Activated T-cell treated with anti-CD3 and anti-CD28 coated beads, Interleukin-2, amount 50 U/mL, for 72 hours (primary cell): ENCODE results near the gene YJEFN3. TPM values are rescaled to one million over a fixed set of nuclear protein-coding genes. Genes with fewer than 3 reads are reported as not detected.
A peak's percentile ranks its signal among the peaks of the same experiment; 100 is the strongest.

Source experiments
- ATAC-seq, 2 donors: fragments of 150-1000 bp; cut with Tn5 transposase; replicated peaks in 1 of 2; 2 replicates each; pipeline ENCODE4 v1.10.0; 2021; ENCODE audit warnings: moderate library complexity in 2 of 2, mild to moderate bottlenecking in 1 of 2
- DNase-seq, 2 donors: peaks; one replicate each; pipeline ENCODE4 v3.0.0; 2021 to 2022; ENCODE audit warnings: mixed read lengths in 1 of 2
- H3K27ac Mint-ChIP-seq: one replicate; pipeline ENCODE4 v1.8.0; 2022; ENCODE audit warnings: mild to moderate bottlenecking, moderate library complexity, mixed read lengths
- H3K27me3 Mint-ChIP-seq: one replicate; pipeline ENCODE4 v1.8.0; 2022; ENCODE audit warnings: low read depth, mixed read lengths
- H3K36me3 Mint-ChIP-seq, 2 donors: one replicate each; pipeline ENCODE4 v1.8.0; 2022; ENCODE audit warnings: mixed read lengths in 2 of 2, mild to moderate bottlenecking in 1 of 2; ENCODE audit not compliant: insufficient read depth in 2 of 2
- H3K4me1 Mint-ChIP-seq: one replicate; pipeline ENCODE4 v1.8.0; 2022; ENCODE audit warnings: low read depth, mixed read lengths
- H3K4me3 Mint-ChIP-seq, 2 donors: one replicate each; pipeline ENCODE4 v1.8.0; 2022; ENCODE audit warnings: mild to moderate bottlenecking in 2 of 2, mixed read lengths in 2 of 2, moderate library complexity in 2 of 2
- H3K9me3 Mint-ChIP-seq, 2 donors: one replicate each; pipeline ENCODE4 v1.8.0; 2022; ENCODE audit warnings: mixed read lengths in 2 of 2
- total RNA-seq, 2 donors: library from RNA; stranded (reverse); gene quantifications; one replicate each; pipeline ENCODE4 v1.2.3, GENCODE V29; 2022

YJEFN3 gene
- total RNA-seq, 2 donors from 2014 or later: 18.2 to 21.3 TPM

- DNase-seq (no peak), ATAC-seq (no peak)
- no peaks in the 10 kb centered on the region for H3K36me3 Mint-ChIP-seq
- H3K9me3 Mint-ChIP-seq: no peaks in the 10 kb centered on the region
- peaks cover 5% of the 10 kb centered on the region for H3K4me1 Mint-ChIP-seq
- H3K27ac Mint-ChIP-seq: no peak overlapping the region
- no peaks in the 10 kb centered on the region for H3K27me3 Mint-ChIP-seq
- no peak overlapping the region for H3K4me3 Mint-ChIP-seq
These were observed 22.5 kb downstream of the YJEFN3 start for GRCh38 chr19:19550972-19551852.

- no peak overlapping the region for H3K4me3 Mint-ChIP-seq
- peaks cover 5% of the 10 kb centered on the region for H3K4me1 Mint-ChIP-seq
- H3K27ac Mint-ChIP-seq: no peak overlapping the region
- no peaks in the 10 kb centered on the region for H3K9me3 Mint-ChIP-seq
- no peaks in the 10 kb centered on the region for H3K27me3 Mint-ChIP-seq
- H3K36me3 Mint-ChIP-seq: no peaks in the 10 kb centered on the region
- DNase-seq (no peak), ATAC-seq (no peak)
These were observed 23.1 kb downstream of the YJEFN3 start for GRCh38 chr19:19551853-19552192.

- peak; percentile 35 to 41 for ATAC-seq
- H3K36me3 Mint-ChIP-seq: no peaks in the 10 kb centered on the region
- no peaks in the 10 kb centered on the region for H3K9me3 Mint-ChIP-seq
- no peak overlapping the region for H3K4me3 Mint-ChIP-seq
- H3K27me3 Mint-ChIP-seq: no peaks in the 10 kb centered on the region
- no peak overlapping the region for H3K27ac Mint-ChIP-seq
- H3K4me1 Mint-ChIP-seq: peaks cover 5% of the 10 kb centered on the region
- peak in 1 of 2 donors; percentile 32 for DNase-seq
These were observed 24.1 kb downstream of the YJEFN3 start for GRCh38 chr19:19552798-19553197.

GRCh38 chr19:19553670-19554069 is 25.0 kb downstream of the YJEFN3 start:
- H3K27ac Mint-ChIP-seq: no peak overlapping the region
- no peak for ATAC-seq

DNA sequence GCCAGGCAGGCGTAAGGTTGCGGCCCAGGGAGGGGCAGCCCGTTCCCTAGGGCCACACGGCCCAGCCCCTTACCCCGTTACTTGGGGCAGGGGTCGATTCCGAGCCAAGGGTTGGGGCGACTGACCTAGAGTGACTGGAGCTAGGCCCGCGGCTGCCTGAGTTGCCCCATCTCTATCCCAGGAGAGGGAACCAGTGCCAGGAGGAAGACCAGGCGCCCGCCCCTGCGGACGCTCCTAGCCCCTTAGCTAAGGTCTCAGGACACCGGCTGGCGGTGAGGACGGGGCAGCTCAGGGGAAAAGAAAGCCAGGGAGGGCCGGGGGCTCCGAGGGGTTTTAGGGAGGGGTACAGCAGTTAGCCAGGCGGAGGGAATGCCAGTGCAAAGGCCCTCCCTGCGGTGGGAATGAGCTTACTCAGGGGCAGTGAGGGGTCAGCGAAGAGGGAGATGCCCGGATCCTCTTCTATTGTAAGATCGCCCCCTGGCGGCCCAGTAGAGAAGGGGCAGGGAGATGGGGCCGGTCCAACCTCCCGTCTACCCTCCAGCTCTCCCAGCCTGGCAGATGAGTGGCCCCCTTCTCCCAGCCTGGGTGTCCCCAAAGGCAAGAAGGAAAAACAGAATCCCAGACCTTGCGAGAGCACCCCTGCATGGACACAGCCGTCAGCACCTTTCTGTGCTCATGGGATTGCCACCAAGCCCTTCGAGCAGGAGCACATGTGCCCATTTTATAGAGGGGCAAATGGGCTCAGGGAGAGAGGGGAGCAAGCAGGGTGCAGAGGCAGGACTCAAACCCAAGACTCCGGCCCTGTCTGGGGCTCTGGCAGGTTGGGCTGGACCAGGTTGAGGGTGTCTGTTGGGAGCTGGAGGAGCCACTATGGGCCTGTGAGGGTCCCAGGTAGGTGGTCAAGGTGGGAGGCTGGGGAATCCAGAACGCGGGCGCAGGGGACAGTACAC is 25.6 kb downstream of the YJEFN3 start:
- Mint-ChIP-seq H3K9me3 (no peaks in the 10 kb centered on the region), H3K27me3 (no peaks in the 10 kb centered on the region), H3K27ac (no peak overlapping the region), H3K4me1 (peaks cover 5% of the 10 kb centered on the region), H3K4me3 (no peak overlapping the region), H3K36me3 (peaks cover 0 to 3% of the 10 kb centered on the region in 2 donors)
- ATAC-seq (peak; percentile 65), DNase-seq (peak; percentile 69 to 79)

More at GRCh38 chr19:19553670-19554069, 25.0 kb downstream of the YJEFN3 start:
- Mint-ChIP-seq H3K9me3 (no peaks in the 10 kb centered on the region), H3K36me3 (no peaks in the 10 kb centered on the region), H3K27me3 (no peaks in the 10 kb centered on the region), H3K4me3 (no peak overlapping the region), H3K4me1 (peaks cover 5% of the 10 kb centered on the region)
- DNase-seq: no peak

- no peak for ATAC-seq
- Mint-ChIP-seq H3K4me3 (no peak overlapping the region), H3K9me3 (no peaks in the 10 kb centered on the region), H3K36me3 (peaks cover 0 to 4% of the 10 kb centered on the region in 2 donors), H3K27ac (no peak overlapping the region), H3K4me1 (peaks cover 5% of the 10 kb centered on the region), H3K27me3 (no peaks in the 10 kb centered on the region)
- DNase-seq: no peak
These were observed 29.3 kb downstream of the YJEFN3 start for GRCh38 chr19:19558055-19558454.

GRCh38 chr19:19558636-19559035 is 29.9 kb downstream of the YJEFN3 start:
- no peak for DNase-seq
- H3K9me3 Mint-ChIP-seq: no peaks in the 10 kb centered on the region
- no peak overlapping the region for H3K4me3 Mint-ChIP-seq
- H3K4me1 Mint-ChIP-seq: peaks cover 5% of the 10 kb centered on the region
- H3K27ac Mint-ChIP-seq: peak overlapping the region; percentile 35
- no peaks in the 10 kb centered on the region for H3K27me3 Mint-ChIP-seq
- ATAC-seq: no peak
- H3K36me3 Mint-ChIP-seq: peaks cover 0 to 4% of the 10 kb centered on the region in 2 donors

- ATAC-seq: no peak
- H3K4me1 Mint-ChIP-seq: no peaks in the 10 kb centered on the region
- H3K27me3 Mint-ChIP-seq: no peaks in the 10 kb centered on the region
- no peak for DNase-seq
- peaks cover 4 to 11% of the 10 kb centered on the region in 2 donors for H3K36me3 Mint-ChIP-seq
- no peak overlapping the region for H3K27ac Mint-ChIP-seq
- H3K9me3 Mint-ChIP-seq: no peaks in the 10 kb centered on the region
- no peak overlapping the region for H3K4me3 Mint-ChIP-seq
These were observed 31.2 kb downstream of the YJEFN3 start for GRCh38 chr19:19559931-19560330.

DNA sequence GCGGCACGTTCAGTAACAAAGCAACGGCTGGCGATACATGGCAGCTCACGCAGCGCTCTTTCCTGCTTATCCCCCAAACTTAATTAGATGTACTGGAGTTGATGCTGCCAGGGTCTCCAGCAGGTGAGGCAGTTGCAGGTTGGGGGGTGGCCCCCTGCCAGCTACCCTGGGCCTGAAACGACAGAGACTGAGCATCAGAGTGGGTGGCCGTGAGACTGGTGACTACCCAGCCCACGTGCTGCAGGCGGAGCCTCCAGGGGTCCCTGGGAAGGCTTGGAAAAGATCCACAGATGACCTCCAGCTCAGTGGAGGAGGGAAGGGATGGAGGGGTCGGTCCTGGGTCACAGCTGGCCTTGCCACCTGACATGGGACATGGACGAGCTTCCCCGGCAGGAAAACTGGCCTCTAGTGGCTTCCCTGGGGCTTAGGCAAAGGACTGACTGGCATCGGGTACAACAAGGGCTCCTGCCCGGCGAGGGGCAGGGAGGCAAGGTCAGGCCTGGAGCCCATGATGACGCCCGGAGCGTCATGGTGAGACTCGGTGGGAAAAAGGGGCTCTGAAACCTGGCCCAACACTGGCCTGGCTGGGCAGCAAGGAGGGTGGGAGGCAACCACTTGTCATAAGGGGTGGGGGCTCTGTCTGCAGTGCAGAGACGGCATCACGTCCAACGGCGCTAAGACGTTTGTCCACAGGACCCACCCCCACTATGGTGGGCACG is 33.4 kb downstream of the YJEFN3 start:
- no peaks in the 10 kb centered on the region for H3K9me3 Mint-ChIP-seq
- H3K4me3 Mint-ChIP-seq: no peak overlapping the region
- H3K27ac Mint-ChIP-seq: peak overlapping the region; percentile 63
- no peak for ATAC-seq
- peaks cover 6 to 15% of the 10 kb centered on the region in 2 donors for H3K36me3 Mint-ChIP-seq
- no peaks in the 10 kb centered on the region for H3K4me1 Mint-ChIP-seq
- no peaks in the 10 kb centered on the region for H3K27me3 Mint-ChIP-seq
- no peak for DNase-seq

GRCh38 chr19:19562665-19563347 is 34.1 kb downstream of the YJEFN3 start:
- no peaks in the 10 kb centered on the region for H3K4me1 Mint-ChIP-seq
- peak; percentile 32 to 37 for DNase-seq
- H3K9me3 Mint-ChIP-seq: no peaks in the 10 kb centered on the region
- no peaks in the 10 kb centered on the region for H3K27me3 Mint-ChIP-seq
- H3K36me3 Mint-ChIP-seq: peaks cover 6 to 17% of the 10 kb centered on the region in 2 donors
- H3K27ac Mint-ChIP-seq: peak overlapping the region; percentile 63
- ATAC-seq: peak; percentile 71 to 72
- no peak overlapping the region for H3K4me3 Mint-ChIP-seq

DNA sequence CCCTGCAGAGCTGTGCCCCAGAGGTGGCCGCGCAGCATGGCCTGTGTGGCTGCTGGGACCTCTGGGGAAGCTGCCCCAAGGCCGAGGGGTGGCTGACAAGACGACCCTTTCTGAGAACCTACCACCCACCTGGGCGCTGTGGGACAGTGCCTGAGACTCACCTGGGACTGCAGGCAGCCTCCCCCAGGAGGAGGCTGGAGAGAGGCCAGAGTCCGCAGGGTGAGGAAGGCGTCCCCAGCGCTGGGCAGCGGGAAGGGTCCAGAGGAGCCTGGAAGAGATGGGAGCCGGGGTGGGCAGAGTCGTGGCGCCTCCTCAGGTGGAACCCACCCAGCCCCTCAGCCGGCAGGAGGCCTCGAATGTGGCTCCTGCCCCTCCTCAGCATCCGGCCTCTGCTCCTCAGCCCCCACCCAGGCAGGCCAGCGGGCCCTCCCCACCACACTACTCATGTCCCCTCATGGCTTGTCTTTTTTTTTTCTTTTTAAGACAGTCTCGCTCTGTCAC is 34.7 kb downstream of the YJEFN3 start:
- no peaks in the 10 kb centered on the region for H3K4me1 Mint-ChIP-seq
- H3K9me3 Mint-ChIP-seq: no peaks in the 10 kb centered on the region
- peaks cover 6 to 17% of the 10 kb centered on the region in 2 donors for H3K36me3 Mint-ChIP-seq
- H3K4me3 Mint-ChIP-seq: no peak overlapping the region
- no peak for DNase-seq
- H3K27me3 Mint-ChIP-seq: no peaks in the 10 kb centered on the region
- no peak for ATAC-seq
- H3K27ac Mint-ChIP-seq: peak overlapping the region; percentile 27

DNA sequence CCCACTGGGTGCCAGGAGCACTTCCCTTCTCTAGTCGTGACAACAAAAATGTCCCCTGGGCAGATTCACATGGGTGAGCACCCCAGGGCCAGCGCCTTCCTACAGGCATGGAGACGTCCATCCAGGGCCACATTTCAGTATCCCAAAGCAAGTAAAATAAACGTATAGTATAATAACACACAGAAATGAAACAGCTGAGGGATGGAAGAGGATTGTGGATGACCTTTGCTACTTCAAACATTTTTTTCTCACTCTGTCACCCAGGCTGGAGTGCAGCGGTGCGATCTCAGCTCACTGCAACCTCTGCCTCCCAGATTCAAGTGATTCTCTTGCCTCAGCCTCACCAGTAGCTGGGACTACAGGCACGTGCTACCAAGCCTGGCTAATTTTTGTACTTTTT is 37.6 kb downstream of the YJEFN3 start:
- H3K36me3 Mint-ChIP-seq: peaks cover 16 to 25% of the 10 kb centered on the region in 2 donors
- H3K9me3 Mint-ChIP-seq: no peaks in the 10 kb centered on the region
- ATAC-seq (no peak), DNase-seq (no peak)
- H3K27me3 Mint-ChIP-seq: no peaks in the 10 kb centered on the region
- no peak overlapping the region for H3K27ac Mint-ChIP-seq
- no peak overlapping the region for H3K4me3 Mint-ChIP-seq
- H3K4me1 Mint-ChIP-seq: peaks cover 17% of the 10 kb centered on the region
